Type B pancreatic cell (in vitro differentiated cells): Measurements from ENCODE around the gene SLC2A4RG. TPM values are rescaled to one million over a fixed set of nuclear protein-coding genes. Genes with fewer than 3 reads are reported as not detected.
"Not testable (repeated sequence)": the region's sequence is repeated elsewhere in the genome, so short reads cannot be mapped to it uniquely, and the experiment has no call there.

Experiments used
- DNase-seq: peaks from one replicate; pipeline ENCODE4 v3.0.0; 2021; ENCODE audit warnings: mixed read lengths; ENCODE audit not compliant: unreplicated experiment; ENCODE audit errors: extremely low spot score
- H3K27ac Mint-ChIP-seq: 2 replicates; pipeline ENCODE4 v1.8.0; 2021; ENCODE audit warnings: mild to moderate bottlenecking, mixed read lengths
- H3K27me3 Mint-ChIP-seq: 2 replicates; pipeline ENCODE4 v1.8.0; 2021; ENCODE audit warnings: mixed read lengths
- H3K36me3 Mint-ChIP-seq: 2 replicates; pipeline ENCODE4 v1.8.0; 2021; ENCODE audit warnings: mixed read lengths
- H3K4me1 Mint-ChIP-seq: one replicate; pipeline ENCODE4 v1.8.0; 2021; ENCODE audit warnings: mixed read lengths; ENCODE audit not compliant: unreplicated experiment
- H3K4me3 Mint-ChIP-seq: 2 replicates; pipeline ENCODE4 v1.8.0; 2021; ENCODE audit warnings: mild to moderate bottlenecking, mixed read lengths
- H3K9me3 Mint-ChIP-seq: 2 replicates; pipeline ENCODE4 v1.8.0; 2021; ENCODE audit warnings: mixed read lengths
- total RNA-seq: library from RNA; stranded (reverse); gene quantifications from 2 replicates; pipeline ENCODE4 v1.2.1, GENCODE V29; 2021; ENCODE audit warnings: low replicate concordance
- TF ChIP-seq, protein P1 (sequence below): fragments of 200-600 bp; sonication (generic); conservative IDR thresholded peaks from 2 replicates; pipeline ENCODE4 v1.5.0; 2021; ENCODE audit warnings: antibody characterized with exemption, mild to moderate bottlenecking

SLC2A4RG gene
- total RNA-seq, 1 donor from 2014 or later, result 75.6 TPM

DNA sequence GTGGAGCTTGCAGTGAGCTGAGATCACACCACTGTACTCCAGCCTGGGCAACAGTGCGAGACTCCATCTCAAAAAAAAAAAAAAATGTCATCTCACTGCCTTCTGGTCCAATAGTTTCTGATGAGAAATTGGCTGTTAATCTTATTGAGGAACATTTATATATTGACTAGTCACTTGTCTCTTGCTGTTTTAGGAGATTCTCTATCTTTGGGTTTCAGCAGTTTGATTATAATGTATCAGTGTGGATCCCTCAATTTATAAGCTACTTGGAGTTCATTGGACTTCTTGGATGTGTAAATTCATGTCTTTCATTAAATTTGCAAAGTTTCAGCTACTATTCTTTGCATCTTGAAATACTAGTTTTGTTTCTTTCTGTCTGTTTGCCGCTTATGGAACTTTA lies 20.6 kb upstream of the SLC2A4RG start:
- no peak for DNase-seq
- Mint-ChIP-seq H3K27me3 (no peaks in the 10 kb centered on the region), H3K36me3 (peaks cover 50% of the 10 kb centered on the region), H3K4me3 (no peak overlapping the region), H3K4me1 (no peaks in the 10 kb centered on the region), H3K9me3 (peaks cover 7% of the 10 kb centered on the region), H3K27ac (no peak overlapping the region)
- TF ChIP-seq, protein P1, sequence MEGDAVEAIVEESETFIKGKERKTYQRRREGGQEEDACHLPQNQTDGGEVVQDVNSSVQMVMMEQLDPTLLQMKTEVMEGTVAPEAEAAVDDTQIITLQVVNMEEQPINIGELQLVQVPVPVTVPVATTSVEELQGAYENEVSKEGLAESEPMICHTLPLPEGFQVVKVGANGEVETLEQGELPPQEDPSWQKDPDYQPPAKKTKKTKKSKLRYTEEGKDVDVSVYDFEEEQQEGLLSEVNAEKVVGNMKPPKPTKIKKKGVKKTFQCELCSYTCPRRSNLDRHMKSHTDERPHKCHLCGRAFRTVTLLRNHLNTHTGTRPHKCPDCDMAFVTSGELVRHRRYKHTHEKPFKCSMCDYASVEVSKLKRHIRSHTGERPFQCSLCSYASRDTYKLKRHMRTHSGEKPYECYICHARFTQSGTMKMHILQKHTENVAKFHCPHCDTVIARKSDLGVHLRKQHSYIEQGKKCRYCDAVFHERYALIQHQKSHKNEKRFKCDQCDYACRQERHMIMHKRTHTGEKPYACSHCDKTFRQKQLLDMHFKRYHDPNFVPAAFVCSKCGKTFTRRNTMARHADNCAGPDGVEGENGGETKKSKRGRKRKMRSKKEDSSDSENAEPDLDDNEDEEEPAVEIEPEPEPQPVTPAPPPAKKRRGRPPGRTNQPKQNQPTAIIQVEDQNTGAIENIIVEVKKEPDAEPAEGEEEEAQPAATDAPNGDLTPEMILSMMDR, result no peak

DNA sequence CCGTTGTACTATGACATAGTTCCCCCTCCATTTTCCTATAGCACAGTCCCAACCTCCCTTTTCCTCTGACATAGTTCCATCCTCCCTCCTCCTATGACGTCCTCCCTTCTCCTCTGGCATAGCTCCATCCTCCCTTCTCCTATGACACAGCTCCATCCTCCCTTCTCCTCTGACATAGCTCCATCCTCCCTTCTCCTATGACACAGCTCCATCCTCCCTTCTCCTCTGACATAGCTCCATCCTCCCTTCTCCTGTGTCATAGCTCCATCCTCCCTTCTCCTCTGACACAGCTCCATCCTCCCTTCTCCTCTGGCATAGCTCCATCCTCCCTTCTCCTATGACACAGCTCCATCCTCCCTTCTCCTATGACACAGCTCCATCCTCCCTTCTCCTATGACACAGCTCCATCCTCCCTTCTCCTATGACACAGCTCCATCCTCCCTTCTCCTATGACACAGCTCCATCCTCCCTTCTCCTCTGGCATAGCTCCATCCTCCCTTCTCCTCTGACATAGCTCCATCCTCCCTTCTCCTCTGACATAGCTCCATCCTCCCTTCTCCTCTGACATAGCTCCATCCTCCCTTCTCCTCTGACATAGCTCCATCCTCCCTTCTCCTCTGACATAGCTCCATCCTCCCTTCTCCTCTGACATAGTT lies 16.5 kb upstream of the SLC2A4RG start:
- H3K9me3 Mint-ChIP-seq, result peaks cover 12% of the 10 kb centered on the region
- peaks cover 34% of the 10 kb centered on the region for H3K36me3 Mint-ChIP-seq

DNA sequence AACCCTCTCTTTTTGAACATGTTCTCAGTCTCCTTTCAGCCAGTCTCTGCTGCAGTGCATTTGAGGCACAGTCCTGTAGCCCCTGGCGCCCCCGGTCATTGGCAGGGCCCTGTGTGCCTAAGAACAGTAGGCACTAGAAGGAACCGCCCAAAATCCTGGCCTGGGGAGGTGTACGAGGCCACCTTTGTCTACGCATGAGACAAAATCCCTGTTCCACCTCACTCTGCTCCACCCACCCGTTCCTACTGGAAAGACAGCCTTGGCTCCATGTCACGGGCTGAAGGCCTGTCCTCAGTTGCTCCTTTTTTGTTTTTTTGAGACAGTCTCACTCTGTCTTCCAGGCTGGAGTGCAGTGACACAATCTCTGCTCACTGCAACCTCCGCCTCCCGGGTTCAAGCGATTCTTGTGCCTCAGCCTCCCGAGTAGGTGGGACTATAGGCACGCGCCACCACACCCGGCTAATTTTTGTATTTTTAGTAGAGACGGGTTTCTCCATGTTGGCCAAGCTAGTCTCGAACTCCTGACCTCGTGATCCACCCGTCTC lies 9.3 kb upstream of the SLC2A4RG start:
- not testable (repeated sequence) for H3K27ac Mint-ChIP-seq, H3K27me3 Mint-ChIP-seq, DNase-seq, H3K4me1 Mint-ChIP-seq, H3K9me3 Mint-ChIP-seq, H3K4me3 Mint-ChIP-seq
- peaks cover 19% of the 10 kb centered on the region for H3K36me3 Mint-ChIP-seq

More for the DNA sequence above, 16.5 kb upstream of the SLC2A4RG start:
- not testable (repeated sequence) for H3K4me3 Mint-ChIP-seq, H3K27ac Mint-ChIP-seq, H3K27me3 Mint-ChIP-seq, H3K4me1 Mint-ChIP-seq, DNase-seq

DNA sequence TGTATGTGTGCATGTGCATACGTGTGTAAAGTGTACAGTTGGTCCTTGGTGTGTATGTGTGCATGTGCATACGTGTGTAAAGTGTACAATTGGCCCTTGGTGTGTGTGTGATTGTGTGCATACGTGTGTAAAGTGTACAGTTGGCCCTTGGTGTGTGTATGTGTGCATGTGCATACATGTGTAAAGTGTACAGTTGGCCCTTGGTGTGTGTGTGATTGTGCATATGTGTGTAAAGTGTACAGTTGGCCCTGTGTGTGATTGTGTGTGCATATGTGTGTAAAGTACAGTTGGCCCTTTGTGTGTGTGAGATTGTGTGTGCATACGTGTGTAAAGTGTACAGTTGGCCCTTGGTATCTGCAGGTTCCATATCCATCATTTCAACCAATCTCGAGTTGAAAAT lies 8.2 kb upstream of the SLC2A4RG start:
- H3K27me3 Mint-ChIP-seq, result peaks cover 3% of the 10 kb centered on the region
- H3K36me3 Mint-ChIP-seq, result peaks cover 15% of the 10 kb centered on the region
- no peaks in the 10 kb centered on the region for H3K4me1 Mint-ChIP-seq
- H3K4me3 Mint-ChIP-seq, result no peak overlapping the region
- no peak for DNase-seq
- no peak overlapping the region for H3K27ac Mint-ChIP-seq
- no peaks in the 10 kb centered on the region for H3K9me3 Mint-ChIP-seq
- TF ChIP-seq, protein P1, result no peak

DNA sequence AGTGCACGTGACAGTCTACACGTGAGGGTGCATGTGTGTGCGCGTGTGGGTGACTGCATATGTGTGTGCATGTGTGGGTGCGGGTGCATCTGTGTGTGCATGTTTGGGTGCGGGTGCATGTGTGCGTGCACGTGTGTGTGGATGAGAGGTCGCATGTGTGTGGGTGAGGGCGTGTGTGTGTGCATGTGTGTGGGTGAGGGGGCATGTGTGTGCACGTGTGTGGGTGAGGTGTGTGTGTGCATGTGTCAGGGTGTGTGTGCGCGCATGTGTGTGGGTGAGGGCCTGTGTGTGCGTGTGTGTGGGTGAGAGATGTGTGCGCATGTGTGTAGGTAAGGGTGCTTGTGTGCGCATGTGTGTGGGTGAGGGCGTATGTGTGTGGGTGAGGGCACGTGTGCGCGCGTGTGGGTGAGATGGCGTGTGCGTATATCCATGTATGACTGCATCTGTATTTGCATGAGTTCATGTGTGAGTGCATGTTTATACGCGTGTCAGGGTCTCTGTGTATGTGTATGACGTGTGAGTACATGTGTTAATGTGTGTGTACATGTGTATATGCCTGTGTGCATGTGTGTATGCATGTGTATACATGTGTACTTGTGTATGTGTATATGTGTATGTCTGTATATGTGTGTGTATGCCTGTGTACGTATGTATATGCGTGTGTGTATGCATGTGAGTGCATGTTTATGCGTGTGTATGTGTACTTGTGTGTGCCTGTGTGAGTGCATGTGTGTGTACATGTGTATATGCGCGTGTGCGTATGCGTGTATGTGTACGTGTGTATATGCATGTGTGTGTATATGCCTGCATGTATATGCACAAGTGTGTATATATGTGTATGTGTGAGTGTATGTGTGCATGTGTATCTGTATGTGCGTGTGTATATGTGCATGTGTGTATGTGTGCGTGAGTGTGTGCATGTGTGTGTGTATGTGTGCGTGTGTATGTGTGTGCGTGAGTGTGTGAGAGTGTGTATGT lies 7.2 kb upstream of the SLC2A4RG start:
- Mint-ChIP-seq H3K36me3 (peaks cover 11% of the 10 kb centered on the region), H3K4me1 (no peaks in the 10 kb centered on the region), H3K27ac (no peak overlapping the region), H3K4me3 (no peak overlapping the region), H3K27me3 (peaks cover 3% of the 10 kb centered on the region), H3K9me3 (no peaks in the 10 kb centered on the region)
- TF ChIP-seq, protein P1, result no peak
- no peak for DNase-seq

DNA sequence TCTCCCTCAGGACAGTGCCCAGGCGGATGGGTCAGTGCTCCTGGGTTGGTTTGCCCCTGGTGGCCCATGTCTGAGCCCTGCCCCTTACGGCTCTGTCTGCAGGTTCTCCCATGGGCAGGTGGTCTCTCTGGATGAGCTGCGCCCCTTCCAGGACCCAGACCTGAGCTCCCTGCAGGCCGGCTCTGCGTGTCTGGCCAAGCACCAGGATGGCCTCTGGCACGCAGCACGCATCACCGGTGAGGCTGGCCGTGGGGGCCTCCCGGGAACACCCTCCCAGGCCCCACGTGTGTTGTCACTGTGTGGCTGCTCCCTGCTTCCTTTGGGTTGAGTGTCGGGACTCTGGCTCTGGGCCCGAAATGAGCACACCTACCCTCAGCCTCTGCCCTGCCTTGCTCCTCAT lies 6.5 kb upstream of the SLC2A4RG start:
- H3K36me3 Mint-ChIP-seq, result peaks cover 8% of the 10 kb centered on the region
- H3K9me3 Mint-ChIP-seq, result no peaks in the 10 kb centered on the region
- H3K4me1 Mint-ChIP-seq, result no peaks in the 10 kb centered on the region
- no peak for DNase-seq
- TF ChIP-seq, protein P1, result no peak
- no peak overlapping the region for H3K4me3 Mint-ChIP-seq
- peaks cover 3% of the 10 kb centered on the region for H3K27me3 Mint-ChIP-seq
- H3K27ac Mint-ChIP-seq, result no peak overlapping the region
